ENCODE measurements around the gene PIP5K1A. TPM values are rescaled to one million over a fixed set of nuclear protein-coding genes. Genes with fewer than 3 reads are reported as not detected.
"Not testable (repeated sequence)": the region's sequence is repeated elsewhere in the genome, so short reads cannot be mapped to it uniquely, and the experiment has no call there.

Gene PIP5K1A
- total RNA-seq, 8 experiments from 2014 or later: 44.2 to 113 (median 62.5) TPM

DNA sequence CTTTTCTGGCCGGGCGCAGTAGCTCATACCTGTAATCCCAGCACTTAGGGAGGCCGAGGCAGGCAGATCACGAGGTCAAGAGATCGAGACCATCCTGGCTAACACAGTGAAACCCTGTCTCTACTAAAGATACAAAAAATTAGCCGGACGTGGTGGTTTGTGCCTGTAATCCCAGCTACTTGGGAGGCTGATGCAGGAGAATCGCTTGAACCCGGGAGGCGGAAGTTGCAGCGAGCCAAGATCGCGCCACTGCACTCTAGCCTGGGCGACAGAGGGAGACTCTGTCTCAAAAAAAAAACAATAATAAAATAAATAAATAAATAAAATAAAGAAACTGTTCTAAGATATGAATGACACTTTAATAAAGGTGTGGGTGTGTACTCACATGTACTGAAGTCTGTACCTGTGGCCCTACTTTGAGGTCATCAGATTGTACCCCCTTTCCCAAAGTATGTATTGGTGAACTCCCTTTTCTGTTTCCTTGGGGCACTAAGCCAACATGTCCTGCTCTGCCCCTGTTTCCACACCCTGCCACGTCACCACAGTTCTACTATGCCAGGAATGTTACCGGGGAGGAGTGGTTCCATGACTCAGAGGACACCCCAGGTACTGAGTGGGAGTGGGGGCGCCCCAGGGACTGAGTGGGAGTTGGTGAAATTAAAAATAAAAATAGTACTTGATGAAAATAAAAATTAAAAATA is 3.3 kb upstream of the PIP5K1A start:
- peak in 3 of 8 experiments; percentile 15 to 34 (median 20) for ATAC-seq (replicated peaks in 6 of 8)

GRCh38 chr1:151196292-151196800 is 2.0 kb upstream of the PIP5K1A start:
- Histone ChIP-seq H3K4me3 (no peak overlapping the region), H3K27ac (no peak overlapping the region), H3K4me1 (replicated peaks in 1 of 2) (peaks cover 13 to 14% of the 10 kb centered on the region in 2 donors)
- WGBS, 10 experiments: 5 to 54% (median 44%) methylated on average over 4 to 12 of the region's 14 CpGs; no CpG with 5 or more reads in 3 of the 10 experiments
- in situ Hi-C loops (cut with MboI; ENCODE audit: low pct_unique_long_range_greater_than_20kb in 2 of 9, low sequenced_read_pairs in 9 of 9, unreplicated experiment in 9 of 9): no loop called here
- peak in 7 of 8 experiments; percentile 10 to 60 (median 13) for ATAC-seq (replicated peaks in 6 of 8)

More for the DNA sequence above, 3.3 kb upstream of the PIP5K1A start:
- H3K4me1 ChIP-seq (replicated peaks in 1 of 2); H3K27ac ChIP-seq; in situ Hi-C loops (cut with MboI; ENCODE audit: low pct_unique_long_range_greater_than_20kb in 2 of 9, low sequenced_read_pairs in 9 of 9, unreplicated experiment in 9 of 9); H3K4me3 ChIP-seq: not testable (repeated sequence)
- WGBS, 10 experiments: 55 to 92% (median 78%) methylated on average over 8 to 17 of the region's 17 CpGs; no CpG with 5 or more reads in 2 of the 10 experiments

GRCh38 chr1:151197863-151198253 is 494 bp upstream of the PIP5K1A start:
- peaks cover 15 to 18% of the 10 kb centered on the region in 2 donors for H3K4me1 ChIP-seq (replicated peaks in 1 of 2)
- peak overlapping the region; percentile 63 to 92 (median 76) for H3K4me3 ChIP-seq
- in situ Hi-C loops (cut with MboI; ENCODE audit: low pct_unique_long_range_greater_than_20kb in 2 of 9, low sequenced_read_pairs in 9 of 9, unreplicated experiment in 9 of 9): no loop called here
- H3K27ac ChIP-seq: peak overlapping the region in 1 of 2 donors; percentile 34
- ATAC-seq (replicated peaks in 6 of 8): no peak
- WGBS, 10 experiments: 2 to 51% (median 10%) methylated on average over 2 to 10 of the region's 10 CpGs; no CpG with 5 or more reads in 1 of the 10 experiments

DNA sequence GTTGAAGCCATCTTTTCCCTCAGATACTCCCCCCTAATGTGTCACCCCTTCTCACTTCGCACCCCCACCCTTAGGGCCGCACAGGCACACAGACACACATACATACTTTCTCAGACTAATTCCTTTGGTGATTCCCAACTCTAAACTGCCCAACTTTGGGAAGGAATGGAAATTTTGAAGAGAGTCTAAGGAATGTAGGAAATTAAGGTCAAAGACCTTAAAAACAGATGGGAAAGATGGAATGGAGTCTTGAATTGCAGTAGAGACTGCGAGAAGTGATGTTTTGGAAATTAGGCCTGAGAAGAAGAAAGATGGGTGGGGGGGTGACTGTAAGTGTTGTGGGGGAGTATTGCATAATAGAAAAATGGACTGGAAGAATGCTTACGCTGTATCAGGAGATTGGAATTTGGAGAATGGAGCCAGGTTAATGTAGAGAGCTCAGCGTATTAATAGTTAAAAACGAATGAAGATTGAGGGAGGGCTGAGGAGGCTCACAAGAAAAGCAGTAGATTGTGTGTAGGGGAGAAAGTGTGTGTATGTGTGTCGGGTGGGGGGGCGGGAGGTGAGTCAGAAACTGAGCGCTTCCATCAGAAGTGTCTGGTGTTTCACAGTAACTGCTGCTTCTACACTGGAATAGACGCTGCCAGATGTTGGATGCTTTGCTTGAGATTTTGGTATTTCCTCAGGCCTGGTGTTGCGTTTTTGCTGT is 1.7 kb downstream of the PIP5K1A start:
- WGBS, 10 experiments: 0 to 27% (median 13%) methylated on average over 2 to 8 of the region's 11 CpGs; no CpG with 5 or more reads in 4 of the 10 experiments
- H3K4me1 ChIP-seq (replicated peaks in 1 of 2): peaks cover 18 to 19% of the 10 kb centered on the region in 2 donors
- peak overlapping the region; percentile 63 to 92 (median 76) for H3K4me3 ChIP-seq
- in situ Hi-C loops (cut with MboI; ENCODE audit: low pct_unique_long_range_greater_than_20kb in 2 of 9, low sequenced_read_pairs in 9 of 9, unreplicated experiment in 9 of 9): no loop called here
- no peak for ATAC-seq (replicated peaks in 6 of 8)
- H3K27ac ChIP-seq: no peak overlapping the region

GRCh38 chr1:151205381-151205965 is 7.1 kb downstream of the PIP5K1A start:
- peaks cover 13 to 15% of the 10 kb centered on the region in 2 donors for H3K4me1 ChIP-seq (replicated peaks in 1 of 2)
- ATAC-seq (replicated peaks in 6 of 8); H3K27ac ChIP-seq; H3K4me3 ChIP-seq; in situ Hi-C loops (cut with MboI; ENCODE audit: low pct_unique_long_range_greater_than_20kb in 2 of 9, low sequenced_read_pairs in 9 of 9, unreplicated experiment in 9 of 9): not testable (repeated sequence)
- WGBS, 10 experiments: 70 to 100% (median 96%) methylated on average over 2 to 10 of the region's 12 CpGs; no CpG with 5 or more reads in 4 of the 10 experiments

DNA sequence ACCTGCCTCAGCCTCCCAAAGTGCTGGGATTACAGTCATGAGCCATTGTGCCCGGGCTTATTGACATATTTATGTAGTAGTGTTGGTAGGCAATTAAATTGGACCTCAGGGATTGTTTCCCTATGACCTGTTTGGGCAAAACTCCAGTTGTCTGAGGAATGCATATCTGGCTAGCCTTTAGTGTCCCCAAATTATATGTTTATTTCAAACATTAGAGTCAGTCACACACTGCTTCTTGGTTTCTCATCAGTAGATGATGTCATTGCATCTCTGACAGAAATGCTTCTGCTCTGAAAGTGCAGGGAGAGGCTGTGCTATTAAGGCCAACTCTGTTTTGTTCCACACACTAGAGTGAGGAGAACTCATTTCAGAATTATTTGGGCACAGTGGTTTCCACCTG is 12.5 kb downstream of the PIP5K1A start:
- 67 to 100% (median 100%) methylated on average over 1 of the region's 1 CpG; no CpG with 5 or more reads in 4 of the 10 experiments for WGBS, 10 experiments
- in situ Hi-C loops (cut with MboI; ENCODE audit: low pct_unique_long_range_greater_than_20kb in 2 of 9, low sequenced_read_pairs in 9 of 9, unreplicated experiment in 9 of 9): no loop called here
- H3K4me1 ChIP-seq (replicated peaks in 1 of 2): no peaks in the 10 kb centered on the region
- peak in 1 of 8 experiments; percentile 43 for ATAC-seq (replicated peaks in 6 of 8)
- no peak overlapping the region for H3K4me3 ChIP-seq
- no peak overlapping the region for H3K27ac ChIP-seq

- in situ Hi-C loops (cut with MboI; ENCODE audit: low pct_unique_long_range_greater_than_20kb in 2 of 9, low sequenced_read_pairs in 9 of 9, unreplicated experiment in 9 of 9): no loop called here
- WGBS, 10 experiments: 83 to 100% (median 96%) methylated on average over 1 to 15 of the region's 15 CpGs
- ATAC-seq (replicated peaks in 6 of 8): no peak
- no peak overlapping the region for H3K4me3 ChIP-seq
- H3K4me1 ChIP-seq (replicated peaks in 1 of 2): no peaks in the 10 kb centered on the region
- no peak overlapping the region for H3K27ac ChIP-seq
Observed at GRCh38 chr1:151211972-151212705, 13.8 kb downstream of the PIP5K1A start.

DNA sequence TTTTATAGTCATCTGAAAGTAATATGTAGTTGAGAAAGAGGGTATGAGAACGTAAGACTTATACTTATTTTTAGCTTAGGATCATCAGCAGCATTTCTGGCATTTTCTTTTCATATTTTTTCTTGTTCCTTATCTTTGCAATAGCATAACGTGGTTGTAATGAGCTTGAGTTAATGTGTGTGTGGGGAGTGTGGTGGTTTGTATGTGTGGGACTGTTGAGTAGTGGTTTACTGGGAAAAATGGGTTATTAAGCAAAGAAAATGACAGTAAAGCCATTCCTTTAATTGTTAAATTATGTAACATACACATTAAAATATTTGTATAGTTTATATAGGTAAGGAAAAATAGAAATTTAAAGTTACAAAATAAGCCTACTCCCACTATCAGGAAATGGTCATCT is 15.2 kb downstream of the PIP5K1A start:
- in situ Hi-C loops (cut with MboI; ENCODE audit: low pct_unique_long_range_greater_than_20kb in 2 of 9, low sequenced_read_pairs in 9 of 9, unreplicated experiment in 9 of 9): no loop called here
- Histone ChIP-seq H3K27ac (no peak overlapping the region), H3K4me3 (no peak overlapping the region), H3K4me1 (replicated peaks in 1 of 2) (no peaks in the 10 kb centered on the region)
- ATAC-seq (replicated peaks in 6 of 8): no peak
- 0 to 90% (median 45%) methylated on average over 1 to 2 of the region's 2 CpGs for whole genome bisulfite sequencing, 10 experiments

- 64 to 100% (median 100%) methylated on average over 1 of the region's 1 CpG; no CpG with 5 or more reads in 1 of the 10 experiments for WGBS, 10 experiments
- ATAC-seq (replicated peaks in 6 of 8): no peak
- in situ Hi-C loops (cut with MboI; ENCODE audit: low pct_unique_long_range_greater_than_20kb in 2 of 9, low sequenced_read_pairs in 9 of 9, unreplicated experiment in 9 of 9): no loop called here
- Histone ChIP-seq H3K4me3 (no peak overlapping the region), H3K4me1 (replicated peaks in 1 of 2) (no peaks in the 10 kb centered on the region), H3K27ac (no peak overlapping the region)
Observed at GRCh38 chr1:151221616-151222015, 23.3 kb downstream of the PIP5K1A start.

GRCh38 chr1:151222130-151222529 is 23.8 kb downstream of the PIP5K1A start:
- ATAC-seq (replicated peaks in 6 of 8): no peak
- Histone ChIP-seq H3K4me1 (replicated peaks in 1 of 2) (no peaks in the 10 kb centered on the region), H3K4me3 (no peak overlapping the region), H3K27ac (no peak overlapping the region)
- 70 to 100% (median 88%) methylated on average over 2 to 4 of the region's 4 CpGs; no CpG with 5 or more reads in 3 of the 10 experiments for WGBS, 10 experiments
- in situ Hi-C loops (cut with MboI; ENCODE audit: low pct_unique_long_range_greater_than_20kb in 2 of 9, low sequenced_read_pairs in 9 of 9, unreplicated experiment in 9 of 9): no loop called here

DNA sequence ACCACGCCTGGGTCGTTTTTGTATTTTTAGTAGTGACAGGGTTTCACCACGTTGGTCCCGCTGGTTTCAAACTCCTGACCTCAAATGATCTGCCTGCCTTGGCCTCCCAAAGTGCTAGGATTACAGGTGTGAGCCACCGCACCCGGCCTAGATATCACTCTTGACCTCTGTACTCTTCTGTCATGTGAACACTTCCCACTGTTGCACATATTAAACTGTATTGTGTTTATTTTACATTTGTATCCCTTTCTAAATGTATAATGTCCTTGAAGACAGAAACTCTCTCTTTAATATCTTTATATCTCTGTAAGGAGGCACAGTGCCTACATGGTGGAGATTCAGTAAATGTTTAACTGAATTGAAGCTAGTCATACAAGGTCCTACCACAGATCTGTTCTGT is 36.9 kb downstream of the PIP5K1A start:
- Histone ChIP-seq H3K27ac (no peak overlapping the region), H3K4me1 (replicated peaks in 1 of 2) (no peaks in the 10 kb centered on the region), H3K4me3 (no peak overlapping the region)
- no peak for ATAC-seq (replicated peaks in 6 of 8)
- in situ Hi-C loops (cut with MboI; ENCODE audit: low pct_unique_long_range_greater_than_20kb in 2 of 9, low sequenced_read_pairs in 9 of 9, unreplicated experiment in 9 of 9): no loop called here
- WGBS, 10 experiments: 82 to 100% (median 100%) methylated on average over 2 to 6 of the region's 6 CpGs; no CpG with 5 or more reads in 3 of the 10 experiments

GRCh38 chr1:151237678-151238466 is 39.5 kb downstream of the PIP5K1A start:
- 0 to 100% (median 90%) methylated on average over 1 to 4 of the region's 4 CpGs for WGBS, 10 experiments
- Histone ChIP-seq H3K4me3 (no peak overlapping the region), H3K27ac (no peak overlapping the region), H3K4me1 (replicated peaks in 1 of 2) (no peaks in the 10 kb centered on the region)
- no peak for ATAC-seq (replicated peaks in 6 of 8)
- in situ Hi-C loops (cut with MboI; ENCODE audit: low pct_unique_long_range_greater_than_20kb in 2 of 9, low sequenced_read_pairs in 9 of 9, unreplicated experiment in 9 of 9): no loop called here

Data from motor neuron (in vitro differentiated cells).